ENCODE data around the gene JPH3.

Gene JPH3

DNA sequence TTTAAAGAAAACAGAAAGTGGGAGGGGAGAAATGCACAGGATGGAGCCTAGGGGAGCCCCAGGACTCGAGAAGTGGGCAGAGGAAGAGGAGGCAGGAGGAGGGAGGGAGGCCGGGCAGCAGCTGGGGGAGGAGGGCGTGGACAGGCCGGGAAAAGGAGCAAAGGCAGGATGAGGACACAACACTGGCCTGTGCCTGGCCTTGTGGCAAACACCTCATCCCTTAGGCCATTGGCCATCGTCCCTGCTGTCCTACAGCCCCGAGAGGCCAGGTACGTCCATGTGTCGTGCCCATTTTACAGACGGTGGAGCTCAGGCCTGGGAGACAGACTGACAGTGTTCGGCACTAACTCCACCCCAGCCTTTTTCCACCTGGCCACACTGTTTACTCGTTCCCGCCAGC is 15.9 kb downstream of the JPH3 start:
- Histone ChIP-seq H3K4me1 (ENCODE audit: control insufficient read depth, low read length) (no peaks in the 10 kb centered on the region), H3K4me3 (ENCODE audit: low read length) (no peak overlapping the region), H4K20me1 (ENCODE audit: control insufficient read depth, insufficient read depth, low read depth, low read length) (no peaks in the 10 kb centered on the region), H3K36me3 (ENCODE audit: control insufficient read depth, low read length) (no peaks in the 10 kb centered on the region), H3K9me3 (ENCODE audit: control insufficient read depth, insufficient read depth, low read length) (no peaks in the 10 kb centered on the region), H3K27ac (ENCODE audit: low read depth, low read length) (no peak overlapping the region), H3K27me3 (ENCODE audit: control insufficient read depth, low read length) (no peaks in the 10 kb centered on the region), H3K4me2 (ENCODE audit: low read length) (no peak overlapping the region), H3K79me2 (ENCODE audit: control insufficient read depth, low read length) (no peaks in the 10 kb centered on the region), H3K9me2 (replicated peaks; ENCODE audit: control insufficient read depth, low read length) (no peaks in the 10 kb centered on the region), H3F3A (ENCODE audit: control insufficient read depth, insufficient read depth) (no peaks in the 10 kb centered on the region)
- TF ChIP-seq, protein P1, sequence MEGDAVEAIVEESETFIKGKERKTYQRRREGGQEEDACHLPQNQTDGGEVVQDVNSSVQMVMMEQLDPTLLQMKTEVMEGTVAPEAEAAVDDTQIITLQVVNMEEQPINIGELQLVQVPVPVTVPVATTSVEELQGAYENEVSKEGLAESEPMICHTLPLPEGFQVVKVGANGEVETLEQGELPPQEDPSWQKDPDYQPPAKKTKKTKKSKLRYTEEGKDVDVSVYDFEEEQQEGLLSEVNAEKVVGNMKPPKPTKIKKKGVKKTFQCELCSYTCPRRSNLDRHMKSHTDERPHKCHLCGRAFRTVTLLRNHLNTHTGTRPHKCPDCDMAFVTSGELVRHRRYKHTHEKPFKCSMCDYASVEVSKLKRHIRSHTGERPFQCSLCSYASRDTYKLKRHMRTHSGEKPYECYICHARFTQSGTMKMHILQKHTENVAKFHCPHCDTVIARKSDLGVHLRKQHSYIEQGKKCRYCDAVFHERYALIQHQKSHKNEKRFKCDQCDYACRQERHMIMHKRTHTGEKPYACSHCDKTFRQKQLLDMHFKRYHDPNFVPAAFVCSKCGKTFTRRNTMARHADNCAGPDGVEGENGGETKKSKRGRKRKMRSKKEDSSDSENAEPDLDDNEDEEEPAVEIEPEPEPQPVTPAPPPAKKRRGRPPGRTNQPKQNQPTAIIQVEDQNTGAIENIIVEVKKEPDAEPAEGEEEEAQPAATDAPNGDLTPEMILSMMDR (IDR thresholded peaks at IDR 0.05; ENCODE audit: low read depth, low read length, poor library complexity, severe bottlenecking) = no peak
- TF ChIP-seq EZH2phosphoT487 (IDR thresholded peaks at IDR 0.05; ENCODE audit: borderline replicate concordance, low read length) = no peak

DNA sequence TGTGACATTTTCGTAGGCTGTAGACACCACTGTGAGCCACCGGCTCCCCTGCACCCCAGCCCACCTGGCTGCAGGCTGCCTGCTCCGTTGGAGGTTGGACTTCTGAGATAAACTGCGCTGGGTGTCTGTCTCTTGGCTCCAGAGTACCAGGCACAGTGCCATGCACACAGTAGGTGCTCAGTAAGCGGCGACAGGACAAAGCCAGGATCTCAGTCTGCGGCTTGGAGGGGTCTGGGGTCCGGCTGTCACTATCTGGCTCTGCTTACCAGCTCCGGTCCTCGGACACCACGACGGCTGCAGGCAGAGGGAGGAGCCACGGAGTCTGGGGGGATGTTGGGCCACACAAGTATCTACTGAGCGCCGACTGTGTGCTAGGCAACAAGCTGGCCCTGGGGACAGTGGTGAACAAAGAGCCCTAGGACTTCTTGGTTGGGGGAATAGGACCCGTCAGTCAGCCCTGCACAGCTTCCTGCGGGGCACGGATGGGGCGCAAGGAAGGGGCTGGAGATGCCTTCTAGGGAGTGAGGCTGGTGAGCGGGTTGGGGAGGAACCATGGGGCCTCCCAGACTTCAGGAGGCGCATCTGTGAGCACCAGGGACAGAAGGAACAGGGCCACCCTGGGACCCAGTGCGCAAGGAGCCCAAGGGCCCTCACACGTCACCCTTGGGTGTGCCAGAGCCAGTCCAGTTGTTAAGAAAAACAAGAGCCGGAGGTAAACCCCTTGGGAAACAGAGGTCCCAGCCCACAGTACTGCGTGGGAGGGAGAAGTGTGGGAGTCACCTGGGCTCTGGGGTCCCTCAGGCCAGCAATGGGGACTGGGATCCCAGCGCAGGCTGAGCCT is 17.3 kb downstream of the JPH3 start:
- H3K27ac ChIP-seq (ENCODE audit: low read depth, low read length) = no peak overlapping the region
- TF ChIP-seq, protein P1 (IDR thresholded peaks at IDR 0.05; ENCODE audit: low read depth, low read length, poor library complexity, severe bottlenecking) = no peak
- no peak for TF ChIP-seq EZH2phosphoT487 (IDR thresholded peaks at IDR 0.05; ENCODE audit: borderline replicate concordance, low read length)
- H3K4me1 ChIP-seq (ENCODE audit: control insufficient read depth, low read length) = no peaks in the 10 kb centered on the region
- H3K27me3 ChIP-seq (ENCODE audit: control insufficient read depth, low read length) = no peaks in the 10 kb centered on the region
- no peaks in the 10 kb centered on the region for H4K20me1 ChIP-seq (ENCODE audit: control insufficient read depth, insufficient read depth, low read depth, low read length)
- no peaks in the 10 kb centered on the region for H3F3A ChIP-seq (ENCODE audit: control insufficient read depth, insufficient read depth)
- no peaks in the 10 kb centered on the region for H3K79me2 ChIP-seq (ENCODE audit: control insufficient read depth, low read length)
- no peaks in the 10 kb centered on the region for H3K36me3 ChIP-seq (ENCODE audit: control insufficient read depth, low read length)
- no peak overlapping the region for H3K4me3 ChIP-seq (ENCODE audit: low read length)
- H3K9me2 ChIP-seq (replicated peaks; ENCODE audit: control insufficient read depth, low read length) = no peaks in the 10 kb centered on the region
- no peaks in the 10 kb centered on the region for H3K9me3 ChIP-seq (ENCODE audit: control insufficient read depth, insufficient read depth, low read length)
- no peak overlapping the region for H3K4me2 ChIP-seq (ENCODE audit: low read length)

DNA sequence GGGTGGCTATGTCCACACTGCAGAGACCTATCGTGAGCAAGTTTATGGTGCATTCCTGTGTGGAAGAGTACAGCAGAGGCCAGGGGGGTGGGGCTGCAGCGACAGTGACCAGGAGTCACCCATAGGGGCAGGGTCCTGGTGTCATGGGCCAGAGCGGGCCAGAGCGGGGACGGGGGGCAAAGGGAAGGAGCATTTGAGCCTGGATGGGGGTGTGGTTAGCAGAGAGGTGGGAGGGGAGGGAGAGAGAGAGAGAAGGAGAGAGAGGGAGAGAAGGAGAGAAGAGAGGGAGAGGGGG is 17.8 kb downstream of the JPH3 start:
- no peaks in the 10 kb centered on the region for H3K9me3 ChIP-seq (ENCODE audit: control insufficient read depth, insufficient read depth, low read length)
- no peak for TF ChIP-seq EZH2phosphoT487 (IDR thresholded peaks at IDR 0.05; ENCODE audit: borderline replicate concordance, low read length)
- TF ChIP-seq, protein P1 (IDR thresholded peaks at IDR 0.05; ENCODE audit: low read depth, low read length, poor library complexity, severe bottlenecking) = no peak
- no peaks in the 10 kb centered on the region for H4K20me1 ChIP-seq (ENCODE audit: control insufficient read depth, insufficient read depth, low read depth, low read length)
- H3K4me3 ChIP-seq (ENCODE audit: low read length) = no peak overlapping the region
- H3F3A ChIP-seq (ENCODE audit: control insufficient read depth, insufficient read depth) = no peaks in the 10 kb centered on the region
- no peak overlapping the region for H3K4me2 ChIP-seq (ENCODE audit: low read length)
- H3K36me3 ChIP-seq (ENCODE audit: control insufficient read depth, low read length) = no peaks in the 10 kb centered on the region
- H3K27ac ChIP-seq (ENCODE audit: low read depth, low read length) = no peak overlapping the region
- no peaks in the 10 kb centered on the region for H3K27me3 ChIP-seq (ENCODE audit: control insufficient read depth, low read length)
- no peaks in the 10 kb centered on the region for H3K4me1 ChIP-seq (ENCODE audit: control insufficient read depth, low read length)
- H3K79me2 ChIP-seq (ENCODE audit: control insufficient read depth, low read length) = no peaks in the 10 kb centered on the region
- no peaks in the 10 kb centered on the region for H3K9me2 ChIP-seq (replicated peaks; ENCODE audit: control insufficient read depth, low read length)

Measured in DOHH2 (cell line).